Stimulated activated CD8-positive, alpha-beta memory T cell treated with anti-CD3 and anti-CD28 coated beads, Interleukin-7, amount 100 ng/mL, for 4 hours (primary cell): ENCODE results near the gene TMEM59L.

ENCODE experiments used
- DNase-seq, 2 donors: peaks; one replicate each; pipeline ENCODE4 v3.0.0-alpha.2; 2020; ENCODE audit warnings: low read depth in 2 of 2

The TMEM59L gene

GRCh38 chr19:18637673-18638630, 25.3 kb downstream of the TMEM59L start:
- DNase-seq: no peak

GRCh38 chr19:18639706-18640243, 27.1 kb downstream of the TMEM59L start:
- DNase-seq: no peak

DNA sequence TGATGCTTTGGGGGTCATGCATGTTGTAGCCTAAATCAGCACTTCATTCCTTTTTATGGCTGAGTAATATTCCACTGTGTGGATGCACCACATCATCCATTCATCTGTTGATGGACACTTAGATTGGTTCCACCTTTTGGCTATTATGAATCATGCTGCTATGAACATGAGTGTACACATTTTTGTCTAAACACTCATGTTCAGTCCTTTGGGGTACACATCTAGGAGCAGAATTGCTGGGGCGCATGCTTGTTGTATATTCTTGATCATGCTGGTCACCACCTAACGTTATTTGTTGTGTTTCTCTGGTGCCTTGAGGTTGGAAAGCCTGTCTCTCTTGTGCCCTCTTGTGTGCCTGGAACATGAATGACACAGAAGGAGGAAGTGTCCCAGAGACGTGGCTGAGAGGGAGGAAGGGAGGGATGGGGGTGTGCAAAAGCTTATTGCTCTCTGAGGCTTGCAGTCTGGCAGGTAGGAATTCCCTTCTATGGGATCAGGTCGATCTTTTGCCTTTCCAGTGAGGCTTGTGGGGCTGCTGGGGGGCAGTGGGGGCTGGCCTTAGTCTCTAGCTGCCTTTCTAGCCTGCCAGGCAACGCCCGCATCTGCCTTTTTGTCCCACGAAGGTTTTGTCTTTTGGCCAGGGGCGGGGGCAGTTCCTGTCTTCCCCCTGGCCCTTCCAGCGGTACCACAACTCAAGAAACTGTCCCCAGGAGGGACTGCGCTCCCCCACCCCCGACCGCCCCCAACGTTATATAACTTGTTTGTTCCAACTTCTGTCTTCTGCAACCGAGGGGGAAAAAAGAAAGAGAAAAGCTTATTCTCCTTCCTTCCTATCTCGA, 31.7 kb downstream of the TMEM59L start:
- DNase-seq: no peak

DNA sequence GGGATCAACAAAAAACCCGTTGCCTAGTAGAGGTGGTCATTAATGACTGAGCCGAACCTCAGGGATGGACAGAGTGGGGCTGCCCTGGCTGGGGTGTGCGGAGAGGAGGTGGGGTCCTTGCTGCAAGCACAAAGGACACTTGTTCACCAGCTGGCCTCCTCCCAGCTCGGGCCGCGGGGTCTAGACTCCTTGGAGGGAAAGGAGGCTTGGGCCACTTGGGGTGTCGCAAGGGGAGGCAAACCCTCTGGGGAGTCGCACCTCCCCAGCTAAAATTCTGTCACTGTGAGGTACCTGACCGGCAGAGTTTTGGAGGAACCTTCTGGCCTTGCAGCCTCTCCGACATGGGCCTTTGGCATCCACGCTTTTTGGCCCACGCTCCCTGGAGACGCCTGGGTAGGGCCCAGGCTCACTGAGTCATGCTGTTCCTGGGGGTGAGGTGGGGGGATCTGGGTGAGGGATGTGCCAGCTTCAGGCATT, 32.4 kb downstream of the TMEM59L start:
- no peak for DNase-seq

DNA sequence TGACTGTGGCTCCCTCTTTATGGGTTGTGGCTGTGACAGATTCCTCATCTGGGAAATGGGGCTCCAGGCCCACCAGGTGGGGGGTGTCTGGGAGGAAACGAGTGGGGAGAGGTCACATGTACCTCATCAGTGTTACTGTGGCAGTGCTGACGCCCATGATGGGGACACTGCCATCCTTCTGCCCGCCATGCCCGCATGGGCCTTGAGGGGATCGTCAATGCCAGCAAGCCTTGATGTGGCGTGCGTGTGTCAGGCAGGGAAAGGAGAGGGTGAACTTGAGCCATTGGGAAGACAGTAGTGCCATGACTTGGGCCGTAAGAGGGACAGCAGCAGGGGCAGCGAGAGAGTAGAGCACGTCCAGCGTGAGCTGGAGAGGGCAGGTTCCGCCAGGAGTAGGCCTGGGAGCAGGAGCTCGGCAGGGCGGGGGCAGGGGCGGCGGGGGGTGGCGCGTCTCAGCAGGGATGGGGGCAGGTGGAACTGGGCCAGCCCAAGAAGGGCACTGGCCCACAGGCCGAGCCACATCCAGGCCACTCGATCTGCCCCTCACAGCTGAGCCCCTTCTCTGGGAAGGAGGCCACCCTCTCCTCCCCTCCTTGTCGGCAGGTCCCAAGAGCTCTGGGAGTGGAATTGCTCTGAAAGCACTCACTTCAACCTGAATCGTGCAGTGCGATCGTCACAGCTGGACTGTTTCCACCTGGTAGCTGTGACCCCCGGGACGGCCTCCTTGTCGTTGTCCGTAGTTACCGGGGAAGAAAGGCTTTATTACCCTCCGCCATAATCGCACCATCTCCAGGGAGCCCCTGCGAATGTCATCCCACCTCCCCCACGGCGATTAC, 34.1 kb downstream of the TMEM59L start:
- no peak for DNase-seq

- DNase-seq: no peak
These were observed 34.7 kb downstream of the TMEM59L start for GRCh38 chr19:18647371-18647767.

GRCh38 chr19:18647807-18648206, 35.1 kb downstream of the TMEM59L start:
- DNase-seq: no peak

DNA sequence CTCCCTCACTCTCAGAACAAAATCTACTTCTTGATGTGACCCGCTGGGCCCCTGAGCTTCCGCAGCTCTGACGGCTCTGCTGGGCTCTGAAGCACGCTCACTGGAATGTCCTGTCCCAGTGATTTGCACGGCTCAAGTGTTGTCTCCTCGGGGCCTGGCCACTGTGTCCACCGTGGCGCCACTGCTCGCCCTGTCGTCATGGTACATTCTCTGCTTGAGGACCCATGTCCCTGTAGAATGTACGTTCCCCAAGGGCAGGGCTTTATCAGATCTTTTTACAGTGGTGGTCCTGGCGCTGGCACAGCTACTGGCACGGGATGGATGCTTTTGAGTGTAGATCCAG, 36.3 kb downstream of the TMEM59L start:
- DNase-seq: no peak

GRCh38 chr19:18649371-18650020, 36.8 kb downstream of the TMEM59L start:
- peak in 1 of 2 donors; percentile 7 for DNase-seq

DNA sequence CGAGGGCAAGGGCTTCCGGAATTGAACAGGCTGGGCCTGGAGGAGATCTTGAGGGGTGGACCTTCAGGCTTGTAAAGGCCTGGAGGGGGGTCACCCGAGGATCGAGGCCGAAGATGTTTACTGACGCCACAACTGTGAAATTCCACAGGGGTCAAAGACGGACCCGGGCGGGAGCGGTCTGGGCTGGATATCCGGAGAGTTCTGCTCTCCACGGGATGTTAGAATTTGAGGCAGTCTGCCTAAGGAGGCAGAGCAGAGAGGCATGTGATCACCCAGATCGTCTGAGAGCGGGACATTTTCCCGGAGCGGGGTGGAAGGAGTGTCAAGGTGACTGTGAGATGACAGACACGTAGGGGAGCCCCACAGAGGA, 37.3 kb downstream of the TMEM59L start:
- no peak for DNase-seq

GRCh38 chr19:18650468-18651041, 37.9 kb downstream of the TMEM59L start:
- DNase-seq: no peak

- DNase-seq: no peak
These were observed 38.6 kb downstream of the TMEM59L start for GRCh38 chr19:18651300-18651699.

GRCh38 chr19:18651733-18652132, 39.1 kb downstream of the TMEM59L start:
- no peak for DNase-seq

- no peak for DNase-seq
These were observed 41.2 kb downstream of the TMEM59L start for GRCh38 chr19:18653853-18654252.

DNA sequence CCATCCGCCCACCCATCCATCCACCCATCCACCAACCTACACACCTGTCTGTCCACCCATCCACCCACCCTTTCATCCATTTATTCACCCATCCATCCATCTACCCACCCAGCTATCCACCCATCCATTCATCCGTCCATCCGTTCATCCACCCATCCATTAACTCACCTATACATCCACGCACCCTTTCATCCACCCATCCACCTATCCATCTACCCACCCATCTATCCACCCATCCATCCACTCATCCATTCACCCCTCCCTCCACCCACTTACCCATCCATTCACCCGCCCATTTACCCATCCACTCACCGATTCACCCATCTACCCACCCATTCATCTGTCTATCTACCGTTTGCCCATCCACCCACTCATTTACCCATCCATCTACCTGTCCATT, 41.8 kb downstream of the TMEM59L start:
- no peak for DNase-seq

DNA sequence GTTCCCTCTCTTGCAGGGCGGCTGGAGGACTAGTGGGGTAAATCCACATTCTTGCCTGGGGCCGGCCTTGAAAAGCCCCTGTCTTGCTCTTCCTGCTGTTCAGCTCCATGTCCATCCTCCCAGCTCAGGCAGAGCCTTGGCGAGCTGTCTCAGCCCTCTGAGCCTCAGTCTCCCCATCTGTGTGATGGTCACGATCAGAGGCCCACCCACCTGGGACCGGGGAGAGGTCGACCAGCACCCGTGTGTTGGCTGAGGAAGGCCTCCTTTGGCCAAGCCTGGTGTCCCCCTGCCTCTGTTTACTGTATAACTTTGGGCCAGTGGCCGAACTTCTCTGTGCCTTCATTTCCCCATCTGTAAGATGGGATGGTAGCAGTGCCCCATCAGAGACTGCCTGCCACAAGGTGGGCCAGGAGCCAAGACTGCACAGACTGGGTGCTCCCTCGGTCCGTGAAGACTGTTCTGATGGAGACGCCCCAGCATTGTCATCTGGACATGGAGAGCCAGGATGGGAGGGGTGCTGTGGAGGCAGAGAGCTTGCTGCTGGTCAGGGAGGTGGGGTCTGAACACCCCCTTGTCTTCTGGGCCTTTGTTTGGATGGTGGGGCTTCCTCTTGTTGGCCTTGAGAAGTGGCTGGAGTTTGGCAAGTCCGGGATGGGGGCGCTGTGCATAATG, 42.6 kb downstream of the TMEM59L start:
- no peak for DNase-seq

GRCh38 chr19:18656337-18657086, 43.8 kb downstream of the TMEM59L start:
- DNase-seq: no peak

GRCh38 chr19:18657590-18658365, 45.1 kb downstream of the TMEM59L start:
- DNase-seq: no peak
